Transverse colon (tissue), 4 donors: ENCODE measurements around the gene ZNF79. TPM values are rescaled to one million over a fixed set of nuclear protein-coding genes. Genes with fewer than 3 reads are reported as not detected.
A peak's percentile ranks its signal among the peaks of the same experiment; 100 is the strongest.

Experiments used
- DNase-seq: peaks from one replicate; pipeline ENCODE4 v3.0.0-alpha.2; 2019
- H3K27ac ChIP-seq, 4 donors: fragments of 200-600 bp; sonication (generic); 2 replicates each; pipeline ENCODE4 v1.5.1; 2016 to 2018; ENCODE audit warnings: inconsistent platforms in 4 of 4
- H3K27me3 ChIP-seq: fragments of 200-600 bp; sonication (generic); 2 replicates; pipeline ENCODE4 v1.5.1; 2017; ENCODE audit warnings: inconsistent platforms
- H3K36me3 ChIP-seq, 4 donors: fragments of 200-600 bp; sonication (generic); 2 replicates each; pipeline ENCODE4 v1.5.1; 2017 to 2019; ENCODE audit warnings: inconsistent platforms in 4 of 4
- H3K4me1 ChIP-seq, 4 donors: fragments of 200-600 bp; sonication (generic); 2 replicates each; pipeline ENCODE4 v1.5.1; 2017 to 2020; ENCODE audit warnings: inconsistent platforms in 4 of 4
- H3K4me3 ChIP-seq, 4 donors: fragments of 200-600 bp; sonication (generic); 1 replicate in 1 of 4; 2 replicates in 3 of 4; pipeline versions ENCODE4 v1.5.1 to v1.6.1; 2017 to 2019; ENCODE audit warnings: inconsistent platforms in 4 of 4
- H3K9me3 ChIP-seq, 2 donors: fragments of 200-600 bp; sonication (generic); 2 replicates each; pipeline ENCODE4 v1.5.1; 2017 to 2019; ENCODE audit warnings: inconsistent platforms in 2 of 2
- CTCF ChIP-seq, 5 experiments: fragments of 200-600 bp in 3 of 5; fragments of 450-650 bp in 2 of 5; sonication (generic) in 3 of 5; IDR thresholded peaks; 1 replicate in 2 of 5; 2 replicates in 3 of 5; pipeline ENCODE4 v1.5.1; 2016 to 2017; ENCODE audit warnings: antibody characterized with exemption in 5 of 5, inconsistent platforms in 3 of 5, mild to moderate bottlenecking in 2 of 5, moderate library complexity in 1 of 5
- EP300 ChIP-seq: sonication (generic); formaldehyde crosslinking; IDR thresholded peaks from one replicate; pipeline ENCODE4 v1.6.1; 2017; ENCODE audit warnings: antibody characterized with exemption, low read depth
- POLR2A ChIP-seq: fragments of 450-650 bp; IDR thresholded peaks from one replicate; pipeline ENCODE4 v1.6.1; 2016; ENCODE audit warnings: antibody characterized with exemption, mild to moderate bottlenecking, moderate library complexity
- POLR2AphosphoS5 ChIP-seq, 3 donors: sonication (generic); formaldehyde crosslinking; IDR thresholded peaks; one replicate each; pipeline ENCODE4 v1.6.1; 2016; ENCODE audit warnings: antibody characterized with exemption in 3 of 3
- WGBS, 2 donors: methylation state at CpG; one replicate each; pipeline ENCODE4 v1.1.5; 2018; ENCODE audit warnings: low coverage in 1 of 2; 5-methylcytosine and 5-hydroxymethylcytosine counted together
- in situ Hi-C, 4 donors: fragments of 200-750 bp; cut with MboI; loops; one replicate each; pipeline versions ENCODE4 v1.15.0 to v1.15.1; 2017; ENCODE audit warnings: low sequenced_read_pairs in 3 of 4, low pct_ligation_motif_present in 1 of 4, low pct_unique_long_range_greater_than_20kb in 1 of 4
- intact Hi-C: fragments of 100-400 bp; cut with DNase I; formaldehyde crosslinking; loops from one replicate; pipeline ENCODE4 v1.15.1; 2023; ENCODE audit warnings: low total_unique reads
- total RNA-seq, 4 donors: library from RNA; depleted of rRNA; stranded (reverse); fragments of >200 nt; gene quantifications; one replicate each; pipeline ENCODE4 v1.1.0, GENCODE V29; 2016

Gene ZNF79
- total RNA-seq, 4 donors from 2014 or later, result 9.4 to 12.3 (median 11.3) TPM

- H3K4me1 ChIP-seq, result peaks cover 0 to 14% (median 0%) of the 10 kb centered on the region in 4 donors
- H3K36me3 ChIP-seq, result no peaks in the 10 kb centered on the region
- intact Hi-C loops (no loop called here), in situ Hi-C loops (no loop called here)
- DNase-seq, result no peak
- H3K27me3 ChIP-seq, result no peaks in the 10 kb centered on the region
- TF ChIP-seq EP300, result no peak
- no peak for TF ChIP-seq POLR2AphosphoS5 (IDR thresholded peaks at IDR 0.05)
- TF ChIP-seq CTCF (IDR thresholded peaks at IDR 0.05), result no peak
- TF ChIP-seq POLR2A, result no peak
- H3K27ac ChIP-seq, result peak overlapping the region in 2 of 4 donors; percentile 21 to 52
- H3K4me3 ChIP-seq, result no peak overlapping the region
- 55 to 86% methylated on average over 2 to 4 of the region's 4 CpGs for WGBS, 2 donors
- no peaks in the 10 kb centered on the region for H3K9me3 ChIP-seq
Observed at GRCh38 chr9:127411122-127411521, 13.1 kb upstream of the ZNF79 start.

GRCh38 chr9:127415141-127415540 is 9.0 kb upstream of the ZNF79 start:
- no peaks in the 10 kb centered on the region for H3K36me3 ChIP-seq
- peaks cover 0 to 21% (median 6%) of the 10 kb centered on the region in 4 donors for H3K4me1 ChIP-seq
- H3K27me3 ChIP-seq, result no peaks in the 10 kb centered on the region
- no peak for DNase-seq
- no peak overlapping the region for H3K4me3 ChIP-seq
- WGBS, 2 donors, result 83 to 85% methylated on average over 3 to 4 of the region's 4 CpGs
- no peaks in the 10 kb centered on the region for H3K9me3 ChIP-seq
- H3K27ac ChIP-seq, result peak overlapping the region; percentile 50 to 74 (median 64)
- intact Hi-C loops, result no loop called here
- in situ Hi-C loops, result no loop called here
- TF ChIP-seq EP300 (no peak), CTCF (IDR thresholded peaks at IDR 0.05) (no peak), POLR2AphosphoS5 (IDR thresholded peaks at IDR 0.05) (no peak), POLR2A (no peak)

- Histone ChIP-seq H3K4me1 (peaks cover 0 to 21% (median 6%) of the 10 kb centered on the region in 4 donors), H3K4me3 (no peak overlapping the region), H3K27ac (peak overlapping the region; percentile 50 to 74 (median 64)), H3K27me3 (no peaks in the 10 kb centered on the region), H3K36me3 (no peaks in the 10 kb centered on the region), H3K9me3 (no peaks in the 10 kb centered on the region)
- 80% methylated on average over 1 of the region's 1 CpG; no CpG with 5 or more reads in 1 of the 2 donors for WGBS, 2 donors
- no peak for DNase-seq
- intact Hi-C loops, result no loop called here
- in situ Hi-C loops, result no loop called here
- TF ChIP-seq POLR2AphosphoS5 (IDR thresholded peaks at IDR 0.05) (peak; percentile 47 to 76 (median 54)), EP300 (no peak), CTCF (IDR thresholded peaks at IDR 0.05) (no peak), POLR2A (no peak)
Observed at GRCh38 chr9:127415657-127416056, 8.5 kb upstream of the ZNF79 start.

- DNase-seq, result no peak
- in situ Hi-C loops, result no loop called here
Observed at GRCh38 chr9:127417131-127418036, 6.8 kb upstream of the ZNF79 start.

More at GRCh38 chr9:127417131-127418036, 6.8 kb upstream of the ZNF79 start:
- no peaks in the 10 kb centered on the region for H3K9me3 ChIP-seq
- peak overlapping the region; percentile 14 to 72 (median 59) for H3K27ac ChIP-seq
- WGBS, 2 donors, result 76% methylated on average over 15 of the region's 15 CpGs; no CpG with 5 or more reads in 1 of the 2 donors
- peaks cover 7 to 32% (median 12%) of the 10 kb centered on the region in 4 donors for H3K4me1 ChIP-seq
- H3K36me3 ChIP-seq, result no peaks in the 10 kb centered on the region
- TF ChIP-seq EP300, result no peak
- TF ChIP-seq POLR2A, result no peak
- peak in 1 of 3 donors; percentile 64 for TF ChIP-seq POLR2AphosphoS5 (IDR thresholded peaks at IDR 0.05)
- TF ChIP-seq CTCF (IDR thresholded peaks at IDR 0.05), result no peak
- H3K4me3 ChIP-seq, result no peak overlapping the region
- intact Hi-C loops, result no loop called here
- no peaks in the 10 kb centered on the region for H3K27me3 ChIP-seq
